ENCODE measurements around the gene HBQ1.

Gene HBQ1

GRCh38 chr16:177981-178667 is 2.1 kb upstream of the HBQ1 start:
- Histone ChIP-seq H3K9ac (ENCODE audit: low read depth, low read length) (no peak overlapping the region), H2AFZ (ENCODE audit: low read depth, low read length) (no peak overlapping the region), H3K4me3 (ENCODE audit: low read depth in 1 of 2, low read length in 2 of 2) (no peak overlapping the region), H3K4me1 (ENCODE audit: insufficient read depth, low read length) (peaks cover 11% of the 10 kb centered on the region), H3K79me2 (ENCODE audit: insufficient read depth, low read length) (no peaks in the 10 kb centered on the region), H3K27me3 (ENCODE audit: insufficient read depth, low read length, poor library complexity) (no peaks in the 10 kb centered on the region), H3K36me3 (ENCODE audit: insufficient read depth, low read length) (no peaks in the 10 kb centered on the region), H3K4me2 (ENCODE audit: insufficient read depth, low read length) (no peak overlapping the region), H3K27ac (ENCODE audit: low read length) (no peak overlapping the region), H3K9me3 (ENCODE audit: insufficient read depth, low read length, severe bottlenecking) (no peaks in the 10 kb centered on the region), H4K20me1 (ENCODE audit: insufficient read depth, low read length) (peaks cover 7% of the 10 kb centered on the region; the same call in 1 of the 2 replicates)
- TF ChIP-seq, protein P1, sequence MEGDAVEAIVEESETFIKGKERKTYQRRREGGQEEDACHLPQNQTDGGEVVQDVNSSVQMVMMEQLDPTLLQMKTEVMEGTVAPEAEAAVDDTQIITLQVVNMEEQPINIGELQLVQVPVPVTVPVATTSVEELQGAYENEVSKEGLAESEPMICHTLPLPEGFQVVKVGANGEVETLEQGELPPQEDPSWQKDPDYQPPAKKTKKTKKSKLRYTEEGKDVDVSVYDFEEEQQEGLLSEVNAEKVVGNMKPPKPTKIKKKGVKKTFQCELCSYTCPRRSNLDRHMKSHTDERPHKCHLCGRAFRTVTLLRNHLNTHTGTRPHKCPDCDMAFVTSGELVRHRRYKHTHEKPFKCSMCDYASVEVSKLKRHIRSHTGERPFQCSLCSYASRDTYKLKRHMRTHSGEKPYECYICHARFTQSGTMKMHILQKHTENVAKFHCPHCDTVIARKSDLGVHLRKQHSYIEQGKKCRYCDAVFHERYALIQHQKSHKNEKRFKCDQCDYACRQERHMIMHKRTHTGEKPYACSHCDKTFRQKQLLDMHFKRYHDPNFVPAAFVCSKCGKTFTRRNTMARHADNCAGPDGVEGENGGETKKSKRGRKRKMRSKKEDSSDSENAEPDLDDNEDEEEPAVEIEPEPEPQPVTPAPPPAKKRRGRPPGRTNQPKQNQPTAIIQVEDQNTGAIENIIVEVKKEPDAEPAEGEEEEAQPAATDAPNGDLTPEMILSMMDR (IDR thresholded peaks at IDR 0.05; ENCODE audit: borderline replicate concordance, extremely low read depth, low read length, poor library complexity, severe bottlenecking): no peak
- ATAC-seq (ENCODE audit: insufficient read depth, low read depth) (no peak), DNase-seq (no peak)

DNA sequence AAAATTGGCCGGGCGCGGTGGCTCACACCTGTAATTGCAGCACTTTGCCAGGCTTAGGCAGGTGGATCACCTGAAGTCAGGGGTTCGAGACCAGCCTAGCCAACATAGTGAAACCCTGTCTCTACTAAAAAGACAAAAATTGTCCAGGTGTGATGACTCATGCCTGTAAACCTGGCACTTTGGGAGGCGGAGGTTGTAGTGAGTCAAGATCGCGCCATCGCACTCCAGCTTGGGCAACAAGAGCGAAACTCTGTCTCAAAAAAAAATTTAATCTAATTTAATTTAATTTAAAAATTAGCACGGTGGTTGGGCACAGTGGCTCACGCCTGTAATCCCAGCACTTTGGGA is 1.6 kb upstream of the HBQ1 start:
- Histone ChIP-seq H3K9ac (ENCODE audit: low read depth, low read length) (no peak overlapping the region), H3K79me2 (ENCODE audit: insufficient read depth, low read length) (no peaks in the 10 kb centered on the region), H3K4me3 (ENCODE audit: low read depth in 1 of 2, low read length in 2 of 2) (no peak overlapping the region), H3K27me3 (ENCODE audit: insufficient read depth, low read length, poor library complexity) (no peaks in the 10 kb centered on the region), H2AFZ (ENCODE audit: low read depth, low read length) (no peak overlapping the region), H3K27ac (ENCODE audit: low read length) (no peak overlapping the region), H3K36me3 (ENCODE audit: insufficient read depth, low read length) (no peaks in the 10 kb centered on the region), H3K9me3 (ENCODE audit: insufficient read depth, low read length, severe bottlenecking) (no peaks in the 10 kb centered on the region), H4K20me1 (ENCODE audit: insufficient read depth, low read length) (peaks cover 7% of the 10 kb centered on the region; the same call in 1 of the 2 replicates), H3K4me1 (ENCODE audit: insufficient read depth, low read length) (peaks cover 11% of the 10 kb centered on the region), H3K4me2 (ENCODE audit: insufficient read depth, low read length) (no peak overlapping the region)
- ATAC-seq (ENCODE audit: insufficient read depth, low read depth) (no peak), DNase-seq (no peak)
- TF ChIP-seq EZH2 (IDR thresholded peaks at IDR 0.05; ENCODE audit: borderline replicate concordance, low read depth, low read length, severe bottlenecking): no peak
- TF ChIP-seq, protein P1 (IDR thresholded peaks at IDR 0.05; ENCODE audit: borderline replicate concordance, extremely low read depth, low read length, poor library complexity, severe bottlenecking): no peak

GRCh38 chr16:179211-180092 is 807 bp upstream of the HBQ1 start:
- no peaks in the 10 kb centered on the region for H3K79me2 ChIP-seq (ENCODE audit: insufficient read depth, low read length)
- H3K9ac ChIP-seq (ENCODE audit: low read depth, low read length): no peak overlapping the region
- H3K4me1 ChIP-seq (ENCODE audit: insufficient read depth, low read length): peaks cover 11% of the 10 kb centered on the region
- H3K4me2 ChIP-seq (ENCODE audit: insufficient read depth, low read length): no peak overlapping the region
- no peak overlapping the region for H3K27ac ChIP-seq (ENCODE audit: low read length)
- TF ChIP-seq EZH2 (IDR thresholded peaks at IDR 0.05; ENCODE audit: borderline replicate concordance, low read depth, low read length, severe bottlenecking): no peak
- TF ChIP-seq, protein P1 (IDR thresholded peaks at IDR 0.05; ENCODE audit: borderline replicate concordance, extremely low read depth, low read length, poor library complexity, severe bottlenecking): no peak
- peaks cover 10% of the 10 kb centered on the region; the same call in 1 of the 2 replicates for H4K20me1 ChIP-seq (ENCODE audit: insufficient read depth, low read length)
- DNase-seq (no peak), ATAC-seq (ENCODE audit: insufficient read depth, low read depth) (no peak)
- H3K4me3 ChIP-seq (ENCODE audit: low read depth in 1 of 2, low read length in 2 of 2): no peak overlapping the region
- no peaks in the 10 kb centered on the region for H3K9me3 ChIP-seq (ENCODE audit: insufficient read depth, low read length, severe bottlenecking)
- H3K36me3 ChIP-seq (ENCODE audit: insufficient read depth, low read length): peaks cover 4% of the 10 kb centered on the region; the same call in 1 of the 2 replicates
- no peaks in the 10 kb centered on the region for H3K27me3 ChIP-seq (ENCODE audit: insufficient read depth, low read length, poor library complexity)
- H2AFZ ChIP-seq (ENCODE audit: low read depth, low read length): no peak overlapping the region
